ENCODE measurements around the gene GGT5.
"Not testable (repeated sequence)": the region's sequence is repeated elsewhere in the genome, so short reads cannot be mapped to it uniquely, and the experiment has no call there.

DNA sequence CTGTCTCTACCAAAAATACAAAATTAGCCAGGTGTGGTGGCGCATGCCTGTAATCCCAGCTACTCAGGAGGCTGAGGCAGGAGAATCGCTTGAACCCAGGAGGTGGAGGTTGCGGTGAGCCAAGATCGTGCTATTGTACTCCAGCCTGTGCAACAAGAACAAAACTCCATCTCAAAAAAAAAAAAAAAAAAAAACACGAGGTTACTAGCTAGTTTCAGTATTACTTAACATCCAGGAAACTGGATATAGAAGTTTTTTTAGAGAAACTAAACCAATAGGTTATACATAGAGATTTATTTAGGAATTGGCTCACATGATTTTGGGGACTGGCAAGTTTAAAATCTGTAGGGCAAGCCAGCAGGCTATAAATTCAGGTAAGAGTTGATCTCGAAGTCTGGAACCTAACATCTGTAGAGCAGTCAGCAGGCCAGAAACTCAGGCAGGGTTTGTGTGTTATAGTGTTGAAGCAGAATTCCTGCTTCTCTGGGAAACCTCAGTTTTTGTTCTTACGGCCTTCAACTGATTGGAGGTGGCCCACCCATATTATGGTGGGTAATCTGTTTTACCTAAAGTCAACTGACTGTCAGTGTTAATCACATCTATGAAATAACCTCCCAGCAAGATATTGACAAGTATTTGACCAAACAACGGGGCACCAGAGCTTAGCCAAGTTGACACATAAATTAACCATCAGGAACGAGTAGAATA lies 3.7 kb downstream of the GGT5 start:
- TF ChIP-seq, protein P1, sequence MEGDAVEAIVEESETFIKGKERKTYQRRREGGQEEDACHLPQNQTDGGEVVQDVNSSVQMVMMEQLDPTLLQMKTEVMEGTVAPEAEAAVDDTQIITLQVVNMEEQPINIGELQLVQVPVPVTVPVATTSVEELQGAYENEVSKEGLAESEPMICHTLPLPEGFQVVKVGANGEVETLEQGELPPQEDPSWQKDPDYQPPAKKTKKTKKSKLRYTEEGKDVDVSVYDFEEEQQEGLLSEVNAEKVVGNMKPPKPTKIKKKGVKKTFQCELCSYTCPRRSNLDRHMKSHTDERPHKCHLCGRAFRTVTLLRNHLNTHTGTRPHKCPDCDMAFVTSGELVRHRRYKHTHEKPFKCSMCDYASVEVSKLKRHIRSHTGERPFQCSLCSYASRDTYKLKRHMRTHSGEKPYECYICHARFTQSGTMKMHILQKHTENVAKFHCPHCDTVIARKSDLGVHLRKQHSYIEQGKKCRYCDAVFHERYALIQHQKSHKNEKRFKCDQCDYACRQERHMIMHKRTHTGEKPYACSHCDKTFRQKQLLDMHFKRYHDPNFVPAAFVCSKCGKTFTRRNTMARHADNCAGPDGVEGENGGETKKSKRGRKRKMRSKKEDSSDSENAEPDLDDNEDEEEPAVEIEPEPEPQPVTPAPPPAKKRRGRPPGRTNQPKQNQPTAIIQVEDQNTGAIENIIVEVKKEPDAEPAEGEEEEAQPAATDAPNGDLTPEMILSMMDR (IDR thresholded peaks at IDR 0.05 in 4 of 5, conservative IDR thresholded peaks at IDR 0.05 in 1 of 5): not testable (repeated sequence)
- not testable (repeated sequence) for TF ChIP-seq POLR2A (IDR thresholded peaks at IDR 0.05)
